Psoas muscle (tissue), 8 donors: ENCODE measurements around the gene ZNF442. TPM values are rescaled to one million over a fixed set of nuclear protein-coding genes. Genes with fewer than 3 reads are reported as not detected.
"Not testable (repeated sequence)": the region's sequence is repeated elsewhere in the genome, so short reads cannot be mapped to it uniquely, and the experiment has no call there.

Source experiments
- ATAC-seq, 4 donors: fragments of 200-7000 bp; cut with Tn5 transposase; one replicate each; pipeline ENCODE4 v1.9.1; 2020; ENCODE audit warnings: moderate library complexity in 3 of 4, mild to moderate bottlenecking in 2 of 4
- DNase-seq, 2 donors: peaks; one replicate each; pipeline ENCODE4 v3.0.0-alpha.2; 2020
- H3K27ac ChIP-seq: fragments of 200-600 bp; one replicate; pipeline ENCODE4 v1.8.0; 2022
- H3K27me3 ChIP-seq, 3 donors: fragments of 200-600 bp in 1 of 3; one replicate each; pipeline versions ENCODE4 v1.6.1 to v1.8.0; 2013 to 2022; ENCODE audit warnings: low read length in 2 of 3, mild to moderate bottlenecking in 2 of 3, moderate library complexity in 1 of 3; ENCODE audit not compliant: insufficient read depth in 3 of 3
- H3K36me3 ChIP-seq, 2 donors: fragments of 200-600 bp in 1 of 2; one replicate each; pipeline versions ENCODE4 v1.6.1 to v1.8.0; 2013 to 2022; ENCODE audit warnings: low read depth in 1 of 2, mild to moderate bottlenecking in 1 of 2, moderate library complexity in 1 of 2; ENCODE audit not compliant: insufficient read depth in 1 of 2
- H3K4me1 ChIP-seq: fragments of 200-600 bp; one replicate; pipeline ENCODE4 v1.8.0; 2022
- H3K4me3 ChIP-seq: fragments of 200-600 bp; one replicate; pipeline ENCODE4 v1.8.0; 2022; ENCODE audit warnings: mild to moderate bottlenecking
- H3K9me3 ChIP-seq: fragments of 200-600 bp; one replicate; pipeline ENCODE4 v1.8.0; 2022
- CTCF ChIP-seq: fragments of 200-600 bp; IDR thresholded peaks from one replicate; pipeline ENCODE4 v1.8.0; 2022; ENCODE audit warnings: antibody characterized with exemption
- WGBS, 3 donors: extraction: QIAGEN DNeasy Blood & Tissue Kit; methylation state at CpG; one replicate each; pipeline versions ENCODE4 v1.1.6 to v1.1.7; 2013; 5-methylcytosine and 5-hydroxymethylcytosine counted together
- intact Hi-C, 2 donors: fragments of 100-400 bp; cut with DNase I; formaldehyde crosslinking; loops; one replicate each; pipeline versions ENCODE4 v1.11.0 to v1.14.2; 2022
- polyA plus RNA-seq, 3 donors: library from polyadenylated mRNA; stranded (reverse); fragments of 200-250 nt; gene quantifications; one replicate each; pipeline ENCODE4 v1.2.3, GENCODE V29; 2013
- total RNA-seq, 4 donors: library from RNA; stranded (reverse); fragmentation: NEBNext Ultra II Directional in 2 of 4; extraction: Animal tissue kit (Norgen Biotek cat#: 25700) in 2 of 4; gene quantifications; one replicate each; pipeline versions ENCODE4 v1.2.1 to v1.2.4, GENCODE V29; 2021 to 2023
- donor health status: healthy with polysubstance abuse.
- donor health status: DM: no; HTN: no; CAD: no; lungs with moderate emphysema.
- donor health status: Bipolar disorder and iron deficiency.
- donor health status: healthy.
- donor health status: DM: yes; HTN: yes; CAD: no.
- donor health status: DM: no; HTN: no; CAD: no.
- donor health status: DM: no; HTN: no; CAD: no.
- donor health status: DM: yes; HTN: yes; CAD: no.

The ZNF442 gene
- total and polyA plus RNA-seq, 7 donors: 0.13 to 2.2 (median 0.66) TPM

GRCh38 chr19:12380444-12380737, 14.9 kb upstream of the ZNF442 start:
- peaks cover 0 to 42% of the 10 kb centered on the region in 2 donors for H3K36me3 ChIP-seq
- intact Hi-C loops: no loop called here
- WGBS, 3 donors: 48 to 93% (median 88%) methylated on average over 2 of the region's 2 CpGs
- H3K9me3 ChIP-seq: peaks cover 23% of the 10 kb centered on the region
- no peak for TF ChIP-seq CTCF
- H3K27ac ChIP-seq: no peak overlapping the region
- DNase-seq (no peak), ATAC-seq (no peak)
- no peaks in the 10 kb centered on the region for H3K4me1 ChIP-seq
- no peak overlapping the region for H3K4me3 ChIP-seq
- no peaks in the 10 kb centered on the region for H3K27me3 ChIP-seq

- intact Hi-C loops: no loop called here
- Histone ChIP-seq H3K9me3 (peaks cover 23% of the 10 kb centered on the region), H3K4me1 (no peaks in the 10 kb centered on the region), H3K27me3 (no peaks in the 10 kb centered on the region), H3K36me3 (peaks cover 0 to 42% of the 10 kb centered on the region in 2 donors), H3K27ac (no peak overlapping the region), H3K4me3 (no peak overlapping the region)
- no peak for DNase-seq
- no peak for ATAC-seq
- 86 to 90% (median 87%) methylated on average over 5 of the region's 5 CpGs for WGBS, 3 donors
- TF ChIP-seq CTCF: no peak
Observed at GRCh38 chr19:12379732-12380443, 14.4 kb upstream of the ZNF442 start.

- DNase-seq: no peak
- intact Hi-C loops: no loop called here
- no peak for ATAC-seq
- H3K4me1 ChIP-seq: no peaks in the 10 kb centered on the region
- H3K27me3 ChIP-seq: no peaks in the 10 kb centered on the region
- no peak for TF ChIP-seq CTCF
- no peak overlapping the region for H3K27ac ChIP-seq
- H3K36me3 ChIP-seq: no peaks in the 10 kb centered on the region
- H3K9me3 ChIP-seq: peaks cover 6% of the 10 kb centered on the region
- WGBS, 3 donors: 91 to 97% (median 96%) methylated on average over 1 of the region's 1 CpG
- H3K4me3 ChIP-seq: no peak overlapping the region
Observed at GRCh38 chr19:12374026-12374425, 8.5 kb upstream of the ZNF442 start.

- TF ChIP-seq CTCF: no peak
- ATAC-seq (peak in 2 of 4 donors; percentile 14 to 15), DNase-seq (peak in 1 of 2 donors; percentile 54)
- 6 to 7% (median 6%) methylated on average over 28 of the region's 28 CpGs for WGBS, 3 donors
- Histone ChIP-seq H3K4me3 (peak overlapping the region; percentile 97), H3K9me3 (no peaks in the 10 kb centered on the region), H3K36me3 (no peaks in the 10 kb centered on the region), H3K27ac (peak overlapping the region; percentile 95), H3K4me1 (peaks cover 11% of the 10 kb centered on the region), H3K27me3 (no peaks in the 10 kb centered on the region)
- intact Hi-C loops: loop anchor here in 1 of 2 donors (5.0 kb wide), 2 partner anchors 32 to 38 kb away; partner anchors contain the start of genes ZNF563 and ZNF799
Observed at GRCh38 chr19:12364391-12365235, 870 bp downstream of the ZNF442 start.

- 92 to 96% (median 94%) methylated on average over 22 to 30 of the region's 30 CpGs for WGBS, 3 donors
- H3K9me3 ChIP-seq, H3K4me3 ChIP-seq, DNase-seq, H3K27ac ChIP-seq, intact Hi-C loops, H3K27me3 ChIP-seq, ATAC-seq, H3K36me3 ChIP-seq: not testable (repeated sequence)
- peaks cover 11% of the 10 kb centered on the region for H3K4me1 ChIP-seq
Observed at GRCh38 chr19:12362236-12362635, 3.2 kb downstream of the ZNF442 start.
